Heart right ventricle (tissue), 16 donors: ENCODE results near the gene LRMDA. TPM values are rescaled to one million over a fixed set of nuclear protein-coding genes. Genes with fewer than 3 reads are reported as not detected.

Experiments
- ATAC-seq, 8 donors: fragments of 200-7000 bp; cut with Tn5 transposase; one replicate each; pipeline ENCODE4 v1.9.1; 2020; ENCODE audit warnings: mild to moderate bottlenecking in 8 of 8, moderate library complexity in 8 of 8, moderate number of reproducible peaks in 1 of 8
- DNase-seq, 2 donors: peaks; one replicate each; pipeline ENCODE4 v3.0.0-alpha.2; 2020
- H3K27ac ChIP-seq, 10 donors: fragments of 200-600 bp; sonication (generic) in 2 of 10; one replicate each; pipeline versions ENCODE4 v1.5.0 to v1.8.0; 2020 to 2022; ENCODE audit warnings: mild to moderate bottlenecking in 3 of 10
- H3K27me3 ChIP-seq, 7 donors: fragments of 200-600 bp; one replicate each; pipeline ENCODE4 v1.8.0; 2021 to 2022; ENCODE audit warnings: mild to moderate bottlenecking in 2 of 7
- H3K36me3 ChIP-seq, 9 donors: fragments of 200-600 bp; sonication (generic) in 1 of 9; one replicate each; pipeline versions ENCODE4 v1.5.0 to v1.8.0; 2020 to 2022; ENCODE audit warnings: mild to moderate bottlenecking in 2 of 9
- H3K4me1 ChIP-seq, 9 donors: fragments of 200-600 bp; sonication (generic) in 1 of 9; one replicate each; pipeline versions ENCODE4 v1.5.0 to v1.8.0; 2020 to 2022; ENCODE audit warnings: mild to moderate bottlenecking in 4 of 9
- H3K4me3 ChIP-seq, 10 donors: fragments of 200-600 bp; sonication (generic) in 2 of 10; one replicate each; pipeline versions ENCODE4 v1.5.0 to v1.8.0; 2020 to 2022; ENCODE audit warnings: mild to moderate bottlenecking in 7 of 10, moderate library complexity in 2 of 10
- H3K9me3 ChIP-seq, 11 donors: fragments of 200-600 bp in 10 of 11; sonication (generic) in 2 of 11; one replicate each; pipeline versions ENCODE4 v1.5.0 to v1.8.0; 2013 to 2022; ENCODE audit warnings: mild to moderate bottlenecking in 2 of 11, control low read depth in 1 of 11, moderate library complexity in 1 of 11
- CTCF ChIP-seq, 9 donors: fragments of 200-600 bp; sonication (generic) in 2 of 9; IDR thresholded peaks; one replicate each; pipeline versions ENCODE4 v1.5.0 to v1.8.0; 2021 to 2022; ENCODE audit warnings: antibody characterized with exemption in 9 of 9, mild to moderate bottlenecking in 5 of 9, moderate library complexity in 1 of 9
- WGBS, 2 donors: extraction: QIAGEN DNeasy Blood & Tissue Kit; methylation state at CpG; one replicate each; pipeline ENCODE4 v1.1.7; 2013; ENCODE audit warnings: inconsistent platforms in 1 of 2; 5-methylcytosine and 5-hydroxymethylcytosine counted together
- intact Hi-C, 10 donors: fragments of 100-400 bp; cut with DNase I; formaldehyde crosslinking; loops; one replicate each; pipeline versions ENCODE4 v1.11.1 to v1.14.2; 2022
- polyA plus RNA-seq, 2 donors: library from polyadenylated mRNA; stranded (reverse); fragments of 200-250 nt; gene quantifications; one replicate each; pipeline ENCODE4 v1.2.3, GENCODE V29; 2013
- total RNA-seq, 10 donors: library from RNA; stranded (reverse); fragmentation: NEBNext Ultra II Directional in 3 of 10; extraction: Animal tissue kit (Norgen Biotek cat#: 25700) in 3 of 10; gene quantifications; one replicate each; pipeline versions ENCODE4 v1.2.1 to v1.2.4, GENCODE V29; 2021 to 2023
- donor health status: Arrhythmogenic right ventricular cardiomyopathy.
- donor health status: ischemic (EF 13 %, LVEDD 7.1; RV severe dilation, severe dysfunction).
- donor health status: healthy with polysubstance abuse.
- donor health status: DM: no; HTN: yes; CAD: no.
- donor health status: DM: no; HTN: no; CAD: no.
- donor health status: ischemic (EF 25% LVEDD 6.9; RV normal size, moderate dysfunction).
- donor health status: ischemic (EF 25% LVEDD 5.7; RV mildly dilated, moderate dysfunction).
- donor health status: healthy.
- donor health status: DM: yes; HTN: yes; CAD: no.
- donor health status: Ischemic cardiomyopathy.
- donor health status: ischemic (EF 35%, LVEDD 5.7; RV mildly dilated, moderate dysfunction).
- donor health status: nonischemic (EF 11% LVEDD 7.7; RV severe dilation, severe dysfunction).
- donor health status: DM: yes; HTN: yes; CAD: no.
- donor health status: PGD.
- donor health status: ischemic (EF 29% LVEDD 5.4; RV normal size, mild dysfunction).
- donor health status: nonischemic (EF 23%, LVEDD 6.1; RV moderate dilation, normal function).

The LRMDA gene
- total and polyA plus RNA-seq, 12 donors: 4.0 to 59.8 (median 12.7) TPM

GRCh38 chr10:75826846-75827245 is 395.4 kb downstream of the LRMDA start:
- no peak overlapping the region for H3K27ac ChIP-seq
- 66 to 88% methylated on average over 5 of the region's 5 CpGs for WGBS, 2 donors
- H3K36me3 ChIP-seq: no peaks in the 10 kb centered on the region
- intact Hi-C loops: no loop called here
- no peak overlapping the region for H3K4me3 ChIP-seq
- DNase-seq (no peak), ATAC-seq (no peak)
- no peak for TF ChIP-seq CTCF (IDR thresholded peaks at IDR 0.05)
- H3K9me3 ChIP-seq: peaks cover 0 to 9% (median 0%) of the 10 kb centered on the region in 11 donors
- H3K4me1 ChIP-seq: peaks cover 0 to 6% (median 0%) of the 10 kb centered on the region in 9 donors
- no peaks in the 10 kb centered on the region for H3K27me3 ChIP-seq

- Histone ChIP-seq H3K9me3 (peaks cover 0 to 6% (median 0%) of the 10 kb centered on the region in 11 donors), H3K36me3 (no peaks in the 10 kb centered on the region), H3K27ac (no peak overlapping the region), H3K4me1 (peaks cover 0 to 6% (median 0%) of the 10 kb centered on the region in 9 donors), H3K27me3 (no peaks in the 10 kb centered on the region), H3K4me3 (no peak overlapping the region)
- TF ChIP-seq CTCF (IDR thresholded peaks at IDR 0.05): no peak
- ATAC-seq (no peak), DNase-seq (no peak)
- intact Hi-C loops: no loop called here
- WGBS, 2 donors: 82 to 84% methylated on average over 5 of the region's 5 CpGs
Observed at GRCh38 chr10:75827587-75828021, 396.2 kb downstream of the LRMDA start.

- peaks cover 0 to 6% (median 0%) of the 10 kb centered on the region in 11 donors for H3K9me3 ChIP-seq
- intact Hi-C loops: no loop called here
- no peak overlapping the region for H3K4me3 ChIP-seq
- no peaks in the 10 kb centered on the region for H3K36me3 ChIP-seq
- WGBS, 2 donors: 85 to 90% methylated on average over 3 of the region's 3 CpGs
- no peak for TF ChIP-seq CTCF (IDR thresholded peaks at IDR 0.05)
- H3K27ac ChIP-seq: no peak overlapping the region
- no peak for DNase-seq
- H3K27me3 ChIP-seq: no peaks in the 10 kb centered on the region
- ATAC-seq: no peak
- peaks cover 0 to 6% (median 0%) of the 10 kb centered on the region in 9 donors for H3K4me1 ChIP-seq
Observed at GRCh38 chr10:75828413-75828812, 397.0 kb downstream of the LRMDA start.

GRCh38 chr10:75836064-75836463 is 404.6 kb downstream of the LRMDA start:
- Histone ChIP-seq H3K36me3 (no peaks in the 10 kb centered on the region), H3K27ac (no peak overlapping the region), H3K9me3 (peaks cover 0 to 6% (median 0%) of the 10 kb centered on the region in 11 donors), H3K4me3 (no peak overlapping the region), H3K4me1 (no peaks in the 10 kb centered on the region), H3K27me3 (no peaks in the 10 kb centered on the region)
- intact Hi-C loops: no loop called here
- 68 to 81% methylated on average over 3 of the region's 3 CpGs for WGBS, 2 donors
- ATAC-seq: no peak
- DNase-seq: no peak
- TF ChIP-seq CTCF (IDR thresholded peaks at IDR 0.05): no peak
